B cell (primary cell): ENCODE results near the gene BCAS4.

Experiments
- EZH2 ChIP-seq: IDR thresholded peaks from 2 replicates; pipeline ENCODE4 v1.6.1; 2012; ENCODE audit warnings: borderline replicate concordance, low read depth, mild to moderate bottlenecking, moderate library complexity, low read length; ENCODE audit not compliant: insufficient read depth, poor library complexity, severe bottlenecking
- TF ChIP-seq, protein P1 (sequence below): fragments of 200-600 bp; IDR thresholded peaks from one replicate; pipeline ENCODE4 v1.8.0; 2022; ENCODE audit warnings: antibody characterized with exemption, mild to moderate bottlenecking

DNA sequence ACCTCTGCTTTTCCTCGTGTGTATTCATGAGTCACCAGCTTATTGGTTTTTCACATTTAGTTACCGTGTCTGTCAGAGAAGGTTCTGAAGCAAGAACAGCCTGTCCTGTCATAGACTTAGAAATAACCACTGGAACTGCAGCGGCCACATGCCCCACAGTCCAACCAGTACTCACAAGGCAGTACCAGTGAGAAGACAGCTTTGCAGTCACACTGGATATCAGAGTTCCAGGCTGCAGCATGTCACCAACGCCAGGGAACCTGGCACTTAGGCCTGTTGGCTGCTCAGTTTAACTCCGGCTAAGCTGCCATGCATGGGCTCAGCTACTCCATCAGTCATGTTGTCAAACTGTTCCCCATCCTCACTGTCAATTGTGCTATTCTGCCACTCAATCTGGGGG is 96.3 kb downstream of the BCAS4 start:
- TF ChIP-seq, protein P1, sequence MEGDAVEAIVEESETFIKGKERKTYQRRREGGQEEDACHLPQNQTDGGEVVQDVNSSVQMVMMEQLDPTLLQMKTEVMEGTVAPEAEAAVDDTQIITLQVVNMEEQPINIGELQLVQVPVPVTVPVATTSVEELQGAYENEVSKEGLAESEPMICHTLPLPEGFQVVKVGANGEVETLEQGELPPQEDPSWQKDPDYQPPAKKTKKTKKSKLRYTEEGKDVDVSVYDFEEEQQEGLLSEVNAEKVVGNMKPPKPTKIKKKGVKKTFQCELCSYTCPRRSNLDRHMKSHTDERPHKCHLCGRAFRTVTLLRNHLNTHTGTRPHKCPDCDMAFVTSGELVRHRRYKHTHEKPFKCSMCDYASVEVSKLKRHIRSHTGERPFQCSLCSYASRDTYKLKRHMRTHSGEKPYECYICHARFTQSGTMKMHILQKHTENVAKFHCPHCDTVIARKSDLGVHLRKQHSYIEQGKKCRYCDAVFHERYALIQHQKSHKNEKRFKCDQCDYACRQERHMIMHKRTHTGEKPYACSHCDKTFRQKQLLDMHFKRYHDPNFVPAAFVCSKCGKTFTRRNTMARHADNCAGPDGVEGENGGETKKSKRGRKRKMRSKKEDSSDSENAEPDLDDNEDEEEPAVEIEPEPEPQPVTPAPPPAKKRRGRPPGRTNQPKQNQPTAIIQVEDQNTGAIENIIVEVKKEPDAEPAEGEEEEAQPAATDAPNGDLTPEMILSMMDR = no peak
- no peak for TF ChIP-seq EZH2
